HCT116 (cell line): ENCODE results near the gene DLG5. TPM values are rescaled to one million over a fixed set of nuclear protein-coding genes. Genes with fewer than 3 reads are reported as not detected.

Experiments
- ATAC-seq: fragments of 200-7000 bp; cut with Tn5 transposase; 2 replicates; pipeline ENCODE4 v1.9.1; 2020; ENCODE audit warnings: mild to moderate bottlenecking, moderate library complexity
- BruUV-seq: library from RNA; stranded (reverse); fragments of 400-500 nt; replicated peaks from 2 replicates; lab custom pipeline; 2021; lab: Mats Ljungman, UMichigan
- CTCF ChIA-PET: fragments of 300-600 bp; sonication (Branson Sonifier 250); formaldehyde crosslinking; loops from one replicate; lab custom pipeline; 2021; ENCODE audit warnings: antibody characterized with exemption; lab: Charles Lee
- POLR2A ChIA-PET: fragments of 300-600, 350-600 bp; sonication (Branson Sonifier 250); formaldehyde crosslinking; loops from one replicate; lab custom pipeline; 2021; ENCODE audit warnings: antibody characterized with exemption; lab: Charles Lee
- RAD21 ChIA-PET, 2 experiments: fragments of 300-600 bp; sonication (Branson Sonifier 250); formaldehyde crosslinking; loops; one replicate each; lab custom pipeline; 2023; ENCODE audit warnings: low total read pairs in 2 of 2; ENCODE audit not compliant: uncharacterized antibody in 2 of 2, unreplicated experiment in 2 of 2, low non-redundant PET in 1 of 2; lab: Charles Lee
- DNase-seq: peaks from one replicate; pipeline ENCODE4 v3.0.0-alpha.2; 2010; ENCODE audit warnings: low read depth, low spot score
- H2AFZ ChIP-seq: fragments of 200-600 bp; shearing (Covaris generic), sonication (generic); 2 replicates; pipeline ENCODE4 v1.6.1; 2017; ENCODE audit warnings: low read depth, mixed run types, mixed read lengths, antibody characterized with exemption, low read length; ENCODE audit not compliant: poor library complexity, severe bottlenecking
- H3K27ac ChIP-seq: 2 replicates; pipeline ENCODE4 v1.5.1; 2012; ENCODE audit warnings: low read depth, low read length
- H3K27me3 ChIP-seq: fragments of 200-600 bp; sonication (generic); 2 replicates; pipeline ENCODE4 v1.6.1; 2016; ENCODE audit warnings: mixed run types, low read length, mixed read lengths; ENCODE audit not compliant: insufficient read depth
- H3K36me3 ChIP-seq, 2 experiments: fragments of 200-500 bp in 1 of 2; fragments of 200-600 bp in 1 of 2; sonication (Bioruptor generic) in 1 of 2; sonication (generic) in 1 of 2; 2 replicates each; pipeline versions ENCODE4 v1.5.1 to v1.6.1; 2014 to 2016; ENCODE audit warnings: low read length in 2 of 2, inconsistent platforms in 1 of 2, mixed read lengths in 1 of 2, mixed run types in 1 of 2; ENCODE audit not compliant: insufficient read depth in 2 of 2, control insufficient read depth in 1 of 2
- H3K4me1 ChIP-seq, 2 experiments: fragments of 200-600 bp in 1 of 2; sonication (generic) in 1 of 2; 2 replicates each; pipeline versions ENCODE4 v1.5.1 to v1.6.1; 2012 to 2017; ENCODE audit warnings: low read length in 2 of 2, inconsistent platforms in 1 of 2, mild to moderate bottlenecking in 1 of 2, mixed read lengths in 1 of 2, mixed run types in 1 of 2, moderate library complexity in 1 of 2; ENCODE audit not compliant: insufficient read depth in 2 of 2, control insufficient read depth in 1 of 2
- H3K4me2 ChIP-seq: fragments of 200-600 bp; sonication (generic); 2 replicates; pipeline ENCODE4 v1.6.1; 2017; ENCODE audit warnings: mixed run types, low read length, mixed read lengths
- H3K4me3 ChIP-seq, 2 experiments: fragments of 200-600 bp in 1 of 2; sonication (generic) in 1 of 2; replicated peaks in 1 of 2; 2 replicates each; pipeline ENCODE4 v1.5.1; 2011 to 2016; ENCODE audit warnings: low read length in 2 of 2, control low read depth in 1 of 2, low read depth in 1 of 2, mild to moderate bottlenecking in 1 of 2, mixed read lengths in 1 of 2, mixed run types in 1 of 2
- H3K79me2 ChIP-seq: fragments of 200-600 bp; sonication (generic); 2 replicates; pipeline ENCODE4 v1.6.1; 2017; ENCODE audit warnings: mild to moderate bottlenecking, mixed run types, low read length, moderate library complexity, mixed read lengths; ENCODE audit not compliant: insufficient read depth
- H3K9ac ChIP-seq: fragments of 200-600 bp; sonication (generic); 2 replicates; pipeline ENCODE4 v1.6.1; 2016; ENCODE audit warnings: low read length, mixed read lengths
- H3K9me2 ChIP-seq: fragments of 200-600 bp; sonication (generic), shearing (Covaris generic); 2 replicates; pipeline ENCODE4 v1.6.1; 2017; ENCODE audit warnings: mixed run types, mild to moderate bottlenecking, moderate library complexity; ENCODE audit not compliant: insufficient read depth
- H3K9me3 ChIP-seq, 2 experiments: fragments of 200-500 bp in 1 of 2; fragments of 200-600 bp in 1 of 2; sonication (Bioruptor generic) in 1 of 2; sonication (generic) in 1 of 2; 2 replicates each; pipeline ENCODE4 v1.6.1; 2014 to 2017; ENCODE audit warnings: low read length in 2 of 2, mixed read lengths in 2 of 2, inconsistent platforms in 1 of 2, low read depth in 1 of 2, mild to moderate bottlenecking in 1 of 2, mixed run types in 1 of 2, moderate library complexity in 1 of 2; ENCODE audit not compliant: control insufficient read depth in 1 of 2, insufficient read depth in 1 of 2
- H4K20me1 ChIP-seq: fragments of 200-600 bp; sonication (generic), shearing (Covaris generic); 2 replicates; pipeline ENCODE4 v1.6.1; 2017; ENCODE audit warnings: mixed run types, mild to moderate bottlenecking, moderate library complexity; ENCODE audit not compliant: insufficient read depth
- ATF3 ChIP-seq: IDR thresholded peaks from 2 replicates; pipeline ENCODE4 v1.6.1; 2012
- CBX3 ChIP-seq: IDR thresholded peaks from 2 replicates; pipeline ENCODE4 v1.6.1; 2012; ENCODE audit warnings: low read depth
- CEBPB ChIP-seq: IDR thresholded peaks from 2 replicates; pipeline ENCODE4 v1.6.1; 2012; ENCODE audit warnings: low read depth
- EGR1 ChIP-seq: IDR thresholded peaks from 2 replicates; pipeline ENCODE4 v1.6.1; 2012; ENCODE audit warnings: low read depth
- EZH2phosphoT487 ChIP-seq: fragments of 200-600 bp; IDR thresholded peaks from 2 replicates; pipeline ENCODE4 v1.6.1; 2018; ENCODE audit warnings: antibody characterized with exemption, borderline replicate concordance
- JUND ChIP-seq: IDR thresholded peaks from 2 replicates; pipeline ENCODE4 v1.6.1; 2012
- POLR2A ChIP-seq: IDR thresholded peaks from 2 replicates; pipeline ENCODE4 v1.7.0; 2011; ENCODE audit warnings: borderline replicate concordance; ENCODE audit not compliant: insufficient read depth, insufficient read length; ENCODE audit errors: extremely low read depth
- POLR2AphosphoS5 ChIP-seq: IDR thresholded peaks from 2 replicates; pipeline ENCODE4 v1.6.1; 2011; ENCODE audit warnings: mild to moderate bottlenecking, low read depth, low read length, moderate library complexity
- RAD21 ChIP-seq: IDR thresholded peaks from 2 replicates; pipeline ENCODE4 v1.6.1; 2012; ENCODE audit warnings: low read depth, mild to moderate bottlenecking
- SIN3A ChIP-seq: IDR thresholded peaks from 2 replicates; pipeline ENCODE4 v1.6.1; 2012; ENCODE audit warnings: low read depth
- YY1 ChIP-seq: IDR thresholded peaks from 2 replicates; pipeline ENCODE4 v1.6.1; 2011; ENCODE audit warnings: low read length, low read depth, moderate library complexity, mild to moderate bottlenecking; ENCODE audit not compliant: insufficient replicate concordance; ENCODE audit errors: extremely low read depth
- ZBTB33 ChIP-seq: IDR thresholded peaks from 2 replicates; pipeline ENCODE4 v1.6.1; 2011; ENCODE audit warnings: mild to moderate bottlenecking, low read length, moderate library complexity; ENCODE audit not compliant: insufficient replicate concordance; ENCODE audit errors: extremely low read depth
- ZFX ChIP-seq: fragments of 450-650 bp; IDR thresholded peaks from 2 replicates; pipeline ENCODE4 v1.6.1; 2017
- intact Hi-C: fragments of 100-400 bp; cut with micrococcal nuclease; formaldehyde crosslinking; loops from 2 replicates; pipeline ENCODE4 v1.10.0; 2022
- total RNA-seq: library from RNA; stranded (reverse); gene quantifications from one replicate; pipeline ENCODE4 v1.2.1, GENCODE V29; 2021; ENCODE audit not compliant: unreplicated experiment
- TF ChIP-seq, protein P1 (sequence below), 3 experiments: fragments of 200-600 bp in 1 of 3; sonication (generic) in 1 of 3; IDR thresholded peaks in 2 of 3; conservative IDR thresholded peaks in 1 of 3; 2 replicates each; pipeline ENCODE4 v1.5.1; 2012 to 2017; ENCODE audit warnings: low read depth in 2 of 3, low read length in 2 of 3, antibody characterized with exemption in 1 of 3, borderline replicate concordance in 1 of 3, control low read depth in 1 of 3, mild to moderate bottlenecking in 1 of 3, mixed read lengths in 1 of 3, mixed run types in 1 of 3, moderate library complexity in 1 of 3; ENCODE audit not compliant: insufficient read depth in 1 of 3
- TF ChIP-seq, protein P2 (sequence below): IDR thresholded peaks from 2 replicates; pipeline ENCODE4 v1.6.1; 2012

DLG5 gene
- total RNA-seq, 1 experiment from 2014 or later: 44.8 TPM

DNA sequence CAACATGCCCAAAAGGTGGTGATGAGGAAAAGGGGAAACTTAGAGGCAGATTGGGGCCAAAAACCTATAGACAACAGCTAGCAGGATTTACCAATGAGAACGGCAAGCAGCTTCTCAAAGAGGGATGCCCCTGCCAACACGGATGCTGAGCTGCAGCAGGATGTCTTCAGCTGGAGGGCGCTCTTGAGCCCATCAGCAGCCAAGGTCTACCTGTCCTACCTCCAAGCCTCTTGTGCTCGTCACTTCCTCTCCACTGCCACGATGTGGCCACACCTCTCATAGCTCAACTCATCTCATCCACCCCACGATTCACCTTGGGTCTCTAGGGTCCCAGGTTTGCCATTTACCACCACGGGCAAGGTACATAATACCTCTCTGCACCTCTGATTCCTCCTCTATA, 36.5 kb downstream of the DLG5 start:
- POLR2A ChIA-PET: interaction anchor here (1.0 to 1.6 kb wide), 5 partner anchors 9 to 154 kb away, joined by 3 to 9 read pairs (median 4); no protein-coding TSS in a partner anchor
- H3K9me2 ChIP-seq: no peaks in the 10 kb centered on the region
- H4K20me1 ChIP-seq: peaks cover 4% of the 10 kb centered on the region; the same call in 1 of the 2 replicates
- H3K36me3 ChIP-seq: no peaks in the 10 kb centered on the region
- H3K4me3 ChIP-seq: peak overlapping the region in 1 of 2 experiments; percentile 24; a peak in 1 of 4 replicates
- CTCF ChIA-PET: interaction anchor here (1.0 to 3.1 kb wide), 13 partner anchors 9 to 139 kb away, joined by 3 to 25 read pairs (median 6); partner anchors contain the start of gene POLR3A
- H3K27me3 ChIP-seq: no peaks in the 10 kb centered on the region
- H3K9me3 ChIP-seq: no peaks in the 10 kb centered on the region
- RAD21 ChIA-PET: interaction anchor here (1.3 to 1.8 kb wide), 6 partner anchors 16 to 84 kb away, joined by 3 to 7 read pairs (median 4); no protein-coding TSS in a partner anchor
- intact Hi-C loops: no loop called here
- peaks cover 66% of the 10 kb centered on the region for H3K79me2 ChIP-seq
- no peak for TF ChIP-seq EGR1
- no peak for TF ChIP-seq CEBPB
- no peak for TF ChIP-seq ZFX
- no peak for TF ChIP-seq ATF3
- TF ChIP-seq EZH2phosphoT487: no peak
- TF ChIP-seq, protein P1, sequence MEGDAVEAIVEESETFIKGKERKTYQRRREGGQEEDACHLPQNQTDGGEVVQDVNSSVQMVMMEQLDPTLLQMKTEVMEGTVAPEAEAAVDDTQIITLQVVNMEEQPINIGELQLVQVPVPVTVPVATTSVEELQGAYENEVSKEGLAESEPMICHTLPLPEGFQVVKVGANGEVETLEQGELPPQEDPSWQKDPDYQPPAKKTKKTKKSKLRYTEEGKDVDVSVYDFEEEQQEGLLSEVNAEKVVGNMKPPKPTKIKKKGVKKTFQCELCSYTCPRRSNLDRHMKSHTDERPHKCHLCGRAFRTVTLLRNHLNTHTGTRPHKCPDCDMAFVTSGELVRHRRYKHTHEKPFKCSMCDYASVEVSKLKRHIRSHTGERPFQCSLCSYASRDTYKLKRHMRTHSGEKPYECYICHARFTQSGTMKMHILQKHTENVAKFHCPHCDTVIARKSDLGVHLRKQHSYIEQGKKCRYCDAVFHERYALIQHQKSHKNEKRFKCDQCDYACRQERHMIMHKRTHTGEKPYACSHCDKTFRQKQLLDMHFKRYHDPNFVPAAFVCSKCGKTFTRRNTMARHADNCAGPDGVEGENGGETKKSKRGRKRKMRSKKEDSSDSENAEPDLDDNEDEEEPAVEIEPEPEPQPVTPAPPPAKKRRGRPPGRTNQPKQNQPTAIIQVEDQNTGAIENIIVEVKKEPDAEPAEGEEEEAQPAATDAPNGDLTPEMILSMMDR (IDR thresholded peaks at IDR 0.05 in 2 of 3, conservative IDR thresholded peaks at IDR 0.05 in 1 of 3; ENCODE audit: borderline replicate concordance in 1 of 3, insufficient read depth in 1 of 3, low read depth in 2 of 3, low read length in 2 of 3): peak; percentile 67 to 73 (median 69)
- no peak for TF ChIP-seq SIN3A
- peak; percentile 50 for TF ChIP-seq RAD21
- TF ChIP-seq POLR2AphosphoS5: no peak
- no peak for TF ChIP-seq YY1
- TF ChIP-seq JUND: no peak
- TF ChIP-seq, protein P2, sequence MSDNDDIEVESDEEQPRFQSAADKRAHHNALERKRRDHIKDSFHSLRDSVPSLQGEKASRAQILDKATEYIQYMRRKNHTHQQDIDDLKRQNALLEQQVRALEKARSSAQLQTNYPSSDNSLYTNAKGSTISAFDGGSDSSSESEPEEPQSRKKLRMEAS: no peak
- TF ChIP-seq ZBTB33: no peak
- no peak for TF ChIP-seq POLR2A
- TF ChIP-seq CBX3: no peak
- H3K9ac ChIP-seq: 0 out of 2 replicates have a peak overlapping the region, but pooled peaks have one; percentile 41
- H3K4me1 ChIP-seq: peaks cover 24 to 37% of the 10 kb centered on the region in 2 experiments
- no peak overlapping the region for H2AFZ ChIP-seq
- peak overlapping the region; percentile 68 for H3K4me2 ChIP-seq
- no TSS peak for BruUV-seq
- DNase-seq: peak; percentile 43
- ATAC-seq: peak; percentile 79
- H3K27ac ChIP-seq: peak overlapping the region; percentile 30; the same call in 1 of the 2 replicates
